BE2C (cell line): ENCODE data around the gene OLFM1.

Experiments
- DNase-seq: peaks from one replicate; pipeline ENCODE4 v3.0.0-alpha.2; 2020
- H3K27me3 ChIP-seq: fragments of 250-450 bp; sonication (Bioruptor Pico); 2 replicates; pipeline ENCODE4 v1.5.1; 2020; ENCODE audit warnings: mild to moderate bottlenecking
- H3K36me3 ChIP-seq: fragments of 250-450 bp; sonication (Bioruptor Pico); 2 replicates; pipeline ENCODE4 v1.5.1; 2020; ENCODE audit warnings: mild to moderate bottlenecking
- H3K4me1 ChIP-seq: fragments of 250-450 bp; sonication (Bioruptor Pico); 2 replicates; pipeline ENCODE4 v1.5.1; 2020
- H3K4me3 ChIP-seq: 2 replicates; pipeline ENCODE4 v1.5.1; 2011; ENCODE audit warnings: low read depth, low read length
- H3K9me3 ChIP-seq: fragments of 250-450 bp; sonication (Bioruptor Pico); 2 replicates; pipeline ENCODE4 v1.5.1; 2020
- TF ChIP-seq, protein P1 (sequence below): IDR thresholded peaks from 2 replicates; pipeline ENCODE4 v1.5.1; 2012; ENCODE audit warnings: mild to moderate bottlenecking, low read depth, low read length

OLFM1 gene

DNA sequence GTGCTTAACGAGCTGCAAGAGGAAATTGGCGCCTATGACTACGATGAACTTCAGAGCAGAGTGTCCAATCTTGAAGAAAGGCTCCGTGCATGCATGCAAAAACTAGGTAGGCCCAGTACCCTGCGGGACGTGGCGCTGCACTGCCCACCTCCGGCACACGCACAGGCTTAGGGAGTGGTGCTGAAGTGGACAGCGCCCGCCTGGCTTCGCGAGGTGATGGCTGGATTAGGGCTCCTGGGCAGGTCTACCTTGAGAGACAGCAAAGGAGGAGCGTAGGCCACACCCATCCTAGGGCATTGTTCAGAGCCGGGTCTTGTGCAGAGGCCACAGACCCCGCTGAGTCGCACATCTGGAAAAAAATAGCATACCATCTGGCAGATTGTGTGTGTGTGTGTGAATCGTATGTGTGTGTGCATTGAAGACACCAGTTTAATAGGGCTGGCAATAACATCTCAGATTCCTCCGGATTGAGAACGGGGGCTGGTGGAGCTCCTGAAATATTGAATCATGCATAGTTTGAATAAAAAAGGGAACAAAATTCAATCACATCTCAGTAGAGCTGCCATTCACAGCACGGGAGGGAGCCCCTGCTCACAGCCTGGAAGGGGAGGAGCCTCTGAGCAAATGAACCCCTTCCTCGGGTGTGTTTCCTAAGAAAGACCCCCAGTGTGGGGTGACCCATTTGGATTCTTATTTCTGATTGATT is 11.1 kb downstream of the OLFM1 start:
- TF ChIP-seq, protein P1, sequence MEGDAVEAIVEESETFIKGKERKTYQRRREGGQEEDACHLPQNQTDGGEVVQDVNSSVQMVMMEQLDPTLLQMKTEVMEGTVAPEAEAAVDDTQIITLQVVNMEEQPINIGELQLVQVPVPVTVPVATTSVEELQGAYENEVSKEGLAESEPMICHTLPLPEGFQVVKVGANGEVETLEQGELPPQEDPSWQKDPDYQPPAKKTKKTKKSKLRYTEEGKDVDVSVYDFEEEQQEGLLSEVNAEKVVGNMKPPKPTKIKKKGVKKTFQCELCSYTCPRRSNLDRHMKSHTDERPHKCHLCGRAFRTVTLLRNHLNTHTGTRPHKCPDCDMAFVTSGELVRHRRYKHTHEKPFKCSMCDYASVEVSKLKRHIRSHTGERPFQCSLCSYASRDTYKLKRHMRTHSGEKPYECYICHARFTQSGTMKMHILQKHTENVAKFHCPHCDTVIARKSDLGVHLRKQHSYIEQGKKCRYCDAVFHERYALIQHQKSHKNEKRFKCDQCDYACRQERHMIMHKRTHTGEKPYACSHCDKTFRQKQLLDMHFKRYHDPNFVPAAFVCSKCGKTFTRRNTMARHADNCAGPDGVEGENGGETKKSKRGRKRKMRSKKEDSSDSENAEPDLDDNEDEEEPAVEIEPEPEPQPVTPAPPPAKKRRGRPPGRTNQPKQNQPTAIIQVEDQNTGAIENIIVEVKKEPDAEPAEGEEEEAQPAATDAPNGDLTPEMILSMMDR: no peak
- H3K4me3 ChIP-seq: no peak overlapping the region
- H3K9me3 ChIP-seq: no peaks in the 10 kb centered on the region
- H3K4me1 ChIP-seq: peaks cover 29% of the 10 kb centered on the region
- H3K27me3 ChIP-seq: no peaks in the 10 kb centered on the region
- peaks cover 70% of the 10 kb centered on the region for H3K36me3 ChIP-seq
- no peak for DNase-seq

DNA sequence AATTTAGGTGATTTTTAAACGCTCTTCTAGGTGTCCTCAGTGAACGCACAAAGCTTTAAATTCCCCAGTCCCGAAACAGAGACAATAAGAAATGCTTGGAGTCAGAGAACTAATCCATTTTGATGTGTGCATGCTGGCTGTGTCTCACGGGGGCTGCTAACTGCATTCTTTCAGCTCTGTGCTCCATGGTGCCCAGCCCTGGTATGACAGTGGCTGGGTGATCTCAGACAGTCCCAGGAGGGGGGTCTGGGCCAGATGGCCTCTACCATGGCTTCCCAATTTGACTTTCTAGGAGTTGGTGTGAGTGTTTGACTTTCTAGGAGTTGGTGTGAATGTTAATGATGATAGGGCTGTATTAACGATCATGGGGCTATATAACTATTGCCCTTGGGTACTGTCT is 12.1 kb downstream of the OLFM1 start:
- no peaks in the 10 kb centered on the region for H3K27me3 ChIP-seq
- H3K36me3 ChIP-seq: peaks cover 70% of the 10 kb centered on the region

DNA sequence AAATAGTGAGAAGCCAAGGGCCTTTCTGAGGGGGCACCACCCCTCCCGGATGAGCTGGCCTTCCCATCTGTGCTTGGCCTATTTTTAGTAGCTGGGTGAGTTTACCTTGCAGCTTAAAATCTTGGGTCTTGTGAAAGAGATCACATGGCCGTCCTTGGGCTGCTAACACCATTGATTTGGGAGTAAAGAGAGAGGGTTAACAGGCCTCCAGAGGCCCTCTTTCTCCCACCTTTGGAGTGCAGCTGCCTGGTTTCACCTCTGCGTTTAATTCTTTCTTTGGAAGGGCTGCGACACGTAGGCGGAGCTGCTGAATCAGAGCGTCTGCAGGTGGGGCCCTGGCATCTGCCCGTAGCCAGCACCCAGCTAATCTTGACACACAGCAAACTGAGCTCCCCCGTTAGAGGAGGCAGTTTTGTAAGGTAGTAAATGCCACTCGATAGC is 12.8 kb downstream of the OLFM1 start:
- DNase-seq: no peak
- Histone ChIP-seq H3K4me3 (no peak overlapping the region), H3K4me1 (peaks cover 14% of the 10 kb centered on the region), H3K36me3 (peaks cover 73% of the 10 kb centered on the region), H3K9me3 (no peaks in the 10 kb centered on the region), H3K27me3 (no peaks in the 10 kb centered on the region)
- TF ChIP-seq, protein P1: no peak

More for the DNA sequence above, 12.1 kb downstream of the OLFM1 start:
- H3K9me3 ChIP-seq: no peaks in the 10 kb centered on the region
- DNase-seq: no peak
- H3K4me1 ChIP-seq: peaks cover 21% of the 10 kb centered on the region
- TF ChIP-seq, protein P1: no peak
- no peak overlapping the region for H3K4me3 ChIP-seq

DNA sequence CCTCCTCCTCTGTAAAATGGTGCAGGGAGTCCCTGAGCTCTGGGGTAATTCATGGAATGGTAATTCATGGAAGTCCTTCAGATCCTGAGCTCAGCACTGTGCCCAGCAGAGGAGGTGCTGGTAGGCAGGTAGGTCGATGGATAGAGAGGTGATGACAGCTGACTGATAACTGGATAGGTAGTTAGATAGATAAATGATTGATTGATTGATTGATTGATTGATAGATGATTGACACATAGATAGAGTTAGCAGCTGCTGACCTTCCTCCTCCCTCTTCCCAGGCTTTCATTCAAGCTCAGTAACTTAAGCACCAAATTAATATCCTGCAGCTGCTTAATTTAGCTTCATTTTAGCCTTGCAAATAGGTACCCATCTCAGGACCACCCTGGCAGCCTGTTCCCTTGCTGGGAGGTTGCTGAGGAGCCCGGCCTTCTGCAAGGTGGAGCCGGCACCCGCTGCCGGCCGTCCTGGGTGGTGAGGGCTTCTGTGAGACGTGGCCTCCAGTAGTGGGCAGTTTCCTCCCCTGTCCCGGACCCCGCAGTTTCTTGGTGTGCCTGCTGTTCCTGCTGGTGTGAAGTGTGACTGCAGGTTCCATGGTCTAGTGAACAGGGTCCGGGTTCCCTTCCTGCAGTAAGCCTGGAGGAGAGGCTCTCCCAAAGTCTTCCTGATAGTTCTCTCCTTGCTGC is 13.4 kb downstream of the OLFM1 start:
- no peaks in the 10 kb centered on the region for H3K27me3 ChIP-seq

DNA sequence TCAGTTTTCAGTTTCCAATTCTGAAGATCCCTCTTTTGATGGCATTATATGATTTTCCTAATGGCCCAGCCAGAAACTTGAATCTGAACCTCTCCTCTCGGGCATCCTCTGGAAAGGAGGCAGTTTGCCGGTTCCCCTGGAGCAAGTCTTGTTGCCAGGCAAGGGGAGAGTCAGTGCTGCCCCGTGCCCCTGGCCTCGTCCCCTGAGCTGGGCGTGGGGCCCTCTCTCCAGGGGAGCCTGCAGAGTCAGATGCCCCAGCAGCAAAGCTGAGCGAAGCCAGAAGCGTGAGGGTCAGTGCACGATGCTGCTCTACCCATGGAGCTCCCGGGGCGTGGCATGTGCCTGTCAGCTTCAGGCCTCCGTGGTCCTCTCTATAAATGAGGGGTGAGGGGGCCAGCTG is 14.0 kb downstream of the OLFM1 start:
- TF ChIP-seq, protein P1: no peak
- Histone ChIP-seq H3K9me3 (no peaks in the 10 kb centered on the region), H3K4me3 (no peak overlapping the region), H3K4me1 (peaks cover 8% of the 10 kb centered on the region), H3K36me3 (peaks cover 75% of the 10 kb centered on the region), H3K27me3 (no peaks in the 10 kb centered on the region)
- no peak for DNase-seq

More for the DNA sequence above, 13.4 kb downstream of the OLFM1 start:
- Histone ChIP-seq H3K4me1 (peaks cover 11% of the 10 kb centered on the region), H3K4me3 (no peak overlapping the region), H3K9me3 (no peaks in the 10 kb centered on the region), H3K36me3 (peaks cover 73% of the 10 kb centered on the region)
- DNase-seq: no peak
- TF ChIP-seq, protein P1: no peak

DNA sequence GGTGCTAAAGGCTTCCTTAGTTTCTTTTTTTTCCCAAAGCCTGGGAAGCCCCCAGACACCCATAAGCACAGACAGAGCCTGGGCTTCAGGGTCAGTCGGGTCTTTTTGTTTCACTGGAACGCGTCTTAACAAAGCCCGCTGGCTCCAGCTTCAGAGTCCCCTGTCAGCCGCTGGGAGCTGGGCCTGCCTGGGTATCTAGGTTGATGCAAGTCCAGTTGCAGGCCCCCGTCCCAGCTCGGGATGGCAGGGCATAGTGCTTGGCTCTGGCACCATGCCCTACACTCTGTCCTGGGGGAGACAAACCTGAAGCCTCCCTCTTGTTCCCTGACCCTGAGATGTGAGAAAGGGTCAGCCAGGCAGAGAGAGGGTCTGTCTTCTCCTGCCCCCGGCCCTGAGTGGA is 14.5 kb downstream of the OLFM1 start:
- TF ChIP-seq, protein P1: no peak
- no peaks in the 10 kb centered on the region for H3K27me3 ChIP-seq

More for the DNA sequence above, 14.5 kb downstream of the OLFM1 start:
- H3K9me3 ChIP-seq: no peaks in the 10 kb centered on the region
- peaks cover 72% of the 10 kb centered on the region for H3K36me3 ChIP-seq
- H3K4me3 ChIP-seq: no peak overlapping the region
- H3K4me1 ChIP-seq: peaks cover 4% of the 10 kb centered on the region
- no peak for DNase-seq
